ENCODE measurements around the gene GPR42.
"Not testable (repeated sequence)": the region's sequence is repeated elsewhere in the genome, so short reads cannot be mapped to it uniquely, and the experiment has no call there.

GPR42 gene

DNA sequence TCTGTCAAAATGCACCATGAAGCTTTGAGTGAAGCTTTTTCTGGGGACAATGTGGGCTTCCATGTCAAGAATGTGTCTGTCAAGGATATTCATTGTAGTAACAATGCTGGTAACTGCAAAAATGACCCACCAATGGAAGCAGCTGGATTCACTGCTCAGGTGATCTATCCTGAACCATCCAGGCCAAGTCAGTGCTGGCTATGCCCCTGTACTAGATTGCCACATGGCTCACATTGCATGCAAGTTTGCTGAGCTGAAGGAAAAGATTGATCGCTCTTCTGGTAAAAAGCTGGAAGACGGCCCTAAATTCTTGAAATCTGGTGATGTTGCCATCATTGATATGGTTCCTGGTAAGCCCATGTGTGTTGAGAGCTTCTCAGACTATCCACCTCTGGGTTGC is 12.7 kb downstream of the GPR42 start:
- peaks cover 6% of the 10 kb centered on the region for H3K9me3 Mint-ChIP-seq
- no peak overlapping the region for H3K27ac Mint-ChIP-seq
- peaks cover 3% of the 10 kb centered on the region for H3K36me3 Mint-ChIP-seq
- peaks cover 8% of the 10 kb centered on the region for H3K27me3 Mint-ChIP-seq
- no peak for ATAC-seq (ENCODE audit: low read depth)
- H3K4me1 Mint-ChIP-seq = no peaks in the 10 kb centered on the region
- H3K4me3 Mint-ChIP-seq = no peak overlapping the region
- no peak for DNase-seq (ENCODE audit: low spot score in 2 of 2)

- Mint-ChIP-seq H3K4me3 (no peak overlapping the region), H3K4me1 (no peaks in the 10 kb centered on the region), H3K27me3 (peaks cover 4% of the 10 kb centered on the region), H3K27ac (no peak overlapping the region), H3K36me3 (peaks cover 3% of the 10 kb centered on the region), H3K9me3 (peaks cover 5% of the 10 kb centered on the region)
- ATAC-seq (ENCODE audit: low read depth) (no peak), DNase-seq (ENCODE audit: low spot score in 2 of 2) (no peak)
Measured at GRCh38 chr19:35388277-35389054, 17.6 kb downstream of the GPR42 start.

GRCh38 chr19:35389192-35389861 is 18.5 kb downstream of the GPR42 start:
- peaks cover 4% of the 10 kb centered on the region for H3K27me3 Mint-ChIP-seq
- H3K27ac Mint-ChIP-seq = no peak overlapping the region
- H3K4me3 Mint-ChIP-seq = no peak overlapping the region
- H3K4me1 Mint-ChIP-seq = no peaks in the 10 kb centered on the region
- no peak for DNase-seq (ENCODE audit: low spot score in 2 of 2)
- peaks cover 3% of the 10 kb centered on the region for H3K36me3 Mint-ChIP-seq
- no peak for ATAC-seq (ENCODE audit: low read depth)
- peaks cover 5% of the 10 kb centered on the region for H3K9me3 Mint-ChIP-seq

GRCh38 chr19:35392742-35393715 is 22.2 kb downstream of the GPR42 start:
- Mint-ChIP-seq H3K36me3 (no peaks in the 10 kb centered on the region), H3K27me3 (peaks cover 2% of the 10 kb centered on the region), H3K4me3 (no peak overlapping the region), H3K27ac (no peak overlapping the region), H3K9me3 (no peaks in the 10 kb centered on the region), H3K4me1 (no peaks in the 10 kb centered on the region)
- no peak for DNase-seq (ENCODE audit: low spot score in 2 of 2)
- ATAC-seq (ENCODE audit: low read depth) = no peak

DNA sequence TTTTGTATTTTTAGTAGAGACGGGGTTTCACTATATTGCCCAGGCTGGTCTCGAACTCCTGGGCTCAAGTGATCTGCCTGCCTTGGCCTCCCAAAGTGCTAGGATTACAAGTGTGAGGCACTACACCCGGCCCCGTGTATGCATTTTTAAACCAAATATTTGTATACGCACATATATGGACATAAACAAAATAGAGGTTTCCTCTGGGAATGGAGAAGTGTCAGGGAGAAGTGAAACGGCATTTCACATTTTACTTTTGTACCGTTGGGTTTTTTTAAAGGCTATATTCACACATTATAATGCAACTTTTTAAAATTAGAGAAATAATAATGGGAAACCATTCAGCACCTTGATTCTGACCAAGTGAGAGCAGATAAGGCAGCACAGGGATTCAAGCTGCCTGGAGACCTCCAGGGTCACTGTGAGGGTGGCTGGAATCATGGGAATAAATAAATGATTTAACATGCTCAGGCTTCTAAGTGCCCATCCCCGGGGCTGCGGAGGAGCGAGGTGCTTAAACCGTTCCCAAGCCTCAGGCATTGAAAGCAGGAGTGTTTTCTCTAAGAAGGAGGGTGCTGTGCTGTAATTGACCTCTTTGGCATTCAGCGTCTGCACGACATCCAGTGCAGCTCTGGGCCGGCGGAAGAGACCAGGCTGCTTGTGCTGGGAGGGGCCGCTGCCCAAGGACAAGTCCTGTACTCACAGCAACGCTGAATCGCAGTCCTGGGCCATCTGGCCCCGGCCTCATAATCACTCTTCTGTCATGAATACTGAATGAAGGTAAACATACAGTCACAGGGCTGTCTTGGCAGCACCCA is 24.7 kb downstream of the GPR42 start:
- H3K9me3 Mint-ChIP-seq = no peaks in the 10 kb centered on the region
- no peak overlapping the region for H3K4me3 Mint-ChIP-seq
- no peak overlapping the region for H3K27ac Mint-ChIP-seq
- peaks cover 4% of the 10 kb centered on the region for H3K36me3 Mint-ChIP-seq
- H3K27me3 Mint-ChIP-seq = peaks cover 5% of the 10 kb centered on the region
- ATAC-seq (ENCODE audit: low read depth) (no peak), DNase-seq (ENCODE audit: low spot score in 2 of 2) (no peak)
- peaks cover 3% of the 10 kb centered on the region for H3K4me1 Mint-ChIP-seq

GRCh38 chr19:35396240-35396885 is 25.5 kb downstream of the GPR42 start:
- H3K27ac Mint-ChIP-seq = no peak overlapping the region
- peaks cover 5% of the 10 kb centered on the region for H3K36me3 Mint-ChIP-seq
- peaks cover 4% of the 10 kb centered on the region for H3K4me1 Mint-ChIP-seq
- H3K27me3 Mint-ChIP-seq = peaks cover 4% of the 10 kb centered on the region
- no peaks in the 10 kb centered on the region for H3K9me3 Mint-ChIP-seq
- H3K4me3 Mint-ChIP-seq = no peak overlapping the region
- DNase-seq (ENCODE audit: low spot score in 2 of 2) (no peak), ATAC-seq (ENCODE audit: low read depth) (no peak)

DNA sequence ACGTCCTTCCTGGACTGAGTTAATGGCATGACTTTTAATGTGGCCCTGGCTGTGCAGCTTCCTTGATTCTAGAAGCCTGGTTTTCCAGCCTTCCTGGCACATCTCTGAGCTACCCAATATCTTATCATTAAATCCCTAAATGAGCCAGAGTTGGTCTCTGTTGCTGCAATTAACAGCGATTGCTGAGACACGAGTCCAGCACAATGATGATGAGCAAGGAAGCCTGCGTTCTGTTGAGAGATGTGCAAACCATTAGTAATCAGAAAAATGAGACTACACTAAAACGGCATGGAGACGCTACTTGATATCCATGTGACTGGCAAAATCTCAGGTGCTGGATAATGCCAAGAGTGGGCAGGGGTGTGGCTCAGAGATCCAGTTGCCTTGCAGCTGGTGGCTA is 26.2 kb downstream of the GPR42 start:
- DNase-seq (ENCODE audit: low spot score in 2 of 2) (no peak), ATAC-seq (ENCODE audit: low read depth) (no peak)
- H3K4me3 Mint-ChIP-seq = no peak overlapping the region
- peaks cover 5% of the 10 kb centered on the region for H3K36me3 Mint-ChIP-seq
- H3K9me3 Mint-ChIP-seq = no peaks in the 10 kb centered on the region
- H3K27ac Mint-ChIP-seq = no peak overlapping the region
- peaks cover 7% of the 10 kb centered on the region for H3K4me1 Mint-ChIP-seq
- peaks cover 4% of the 10 kb centered on the region for H3K27me3 Mint-ChIP-seq

GRCh38 chr19:35398570-35398969 is 27.7 kb downstream of the GPR42 start:
- Mint-ChIP-seq H3K4me3 (no peak overlapping the region), H3K36me3 (peaks cover 5% of the 10 kb centered on the region), H3K9me3 (no peaks in the 10 kb centered on the region), H3K4me1 (peaks cover 10% of the 10 kb centered on the region), H3K27me3 (peaks cover 4% of the 10 kb centered on the region), H3K27ac (no peak overlapping the region)
- ATAC-seq (ENCODE audit: low read depth) (no peak), DNase-seq (ENCODE audit: low spot score in 2 of 2) (no peak)

GRCh38 chr19:35399231-35399630 is 28.4 kb downstream of the GPR42 start:
- H3K27me3 Mint-ChIP-seq = peaks cover 4% of the 10 kb centered on the region
- DNase-seq (ENCODE audit: low spot score in 2 of 2) = no peak
- H3K9me3 Mint-ChIP-seq = no peaks in the 10 kb centered on the region
- no peak for ATAC-seq (ENCODE audit: low read depth)
- H3K27ac Mint-ChIP-seq = no peak overlapping the region
- H3K36me3 Mint-ChIP-seq = peaks cover 5% of the 10 kb centered on the region
- H3K4me3 Mint-ChIP-seq = no peak overlapping the region
- peaks cover 10% of the 10 kb centered on the region for H3K4me1 Mint-ChIP-seq

GRCh38 chr19:35399948-35400772 is 29.3 kb downstream of the GPR42 start:
- no peak overlapping the region for H3K27ac Mint-ChIP-seq
- H3K4me1 Mint-ChIP-seq = peaks cover 10% of the 10 kb centered on the region
- no peak for ATAC-seq (ENCODE audit: low read depth)

DNA sequence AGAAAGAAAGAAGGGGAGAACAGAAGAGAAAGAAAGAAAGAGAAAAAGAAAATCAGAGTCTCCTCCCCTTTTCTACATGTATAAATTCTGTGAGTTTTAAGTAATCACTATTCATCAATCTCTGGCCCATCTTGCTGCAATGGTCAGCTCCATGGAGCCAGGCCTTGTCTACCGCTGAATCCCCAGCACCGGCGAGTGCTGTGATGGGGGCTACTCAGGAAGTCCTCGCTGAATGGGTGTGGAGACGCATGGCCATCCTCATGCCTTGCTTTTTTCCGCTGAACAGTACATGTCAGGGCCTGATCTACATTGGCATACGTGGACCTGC is 29.9 kb downstream of the GPR42 start:
- Mint-ChIP-seq H3K36me3 (peaks cover 5% of the 10 kb centered on the region), H3K27ac (no peak overlapping the region), H3K9me3 (no peaks in the 10 kb centered on the region), H3K4me3 (no peak overlapping the region), H3K4me1 (peaks cover 10% of the 10 kb centered on the region), H3K27me3 (peaks cover 11% of the 10 kb centered on the region)
- DNase-seq (ENCODE audit: low spot score in 2 of 2) (no peak), ATAC-seq (ENCODE audit: low read depth) (no peak)

More at GRCh38 chr19:35399948-35400772, 29.3 kb downstream of the GPR42 start:
- H3K36me3 Mint-ChIP-seq = peaks cover 5% of the 10 kb centered on the region
- DNase-seq (ENCODE audit: low spot score in 2 of 2) = no peak
- H3K27me3 Mint-ChIP-seq = peaks cover 9% of the 10 kb centered on the region
- H3K9me3 Mint-ChIP-seq = no peaks in the 10 kb centered on the region
- H3K4me3 Mint-ChIP-seq = no peak overlapping the region

DNA sequence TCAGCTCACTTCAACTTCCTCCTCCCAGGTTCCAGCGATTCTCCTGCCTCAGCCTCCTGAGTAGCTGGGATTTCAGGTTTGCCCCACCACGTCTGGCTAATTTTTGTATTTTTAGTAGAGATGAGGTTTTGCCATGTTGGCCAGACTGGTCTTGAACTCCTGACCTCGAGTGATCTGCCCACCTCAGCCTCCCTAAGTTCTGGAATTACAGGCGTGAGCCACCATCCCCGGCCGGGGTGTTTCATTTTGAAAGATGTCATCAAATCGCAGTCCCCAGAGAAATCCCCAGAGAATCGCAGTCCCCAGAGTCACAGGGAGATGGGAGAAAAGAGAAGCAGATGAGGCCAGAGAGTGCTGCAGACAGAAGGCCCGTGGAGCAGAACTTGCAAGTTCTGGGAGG is 30.5 kb downstream of the GPR42 start:
- not testable (repeated sequence) for ATAC-seq (ENCODE audit: low read depth); H3K4me3 Mint-ChIP-seq; DNase-seq (ENCODE audit: low spot score in 2 of 2); H3K9me3 Mint-ChIP-seq; H3K36me3 Mint-ChIP-seq; H3K4me1 Mint-ChIP-seq
- Mint-ChIP-seq H3K27ac (peak overlapping the region; percentile 35), H3K27me3 (peaks cover 13% of the 10 kb centered on the region)

Measured in memory B cell (primary cell).